ENCODE results near the gene TET1. TPM values are rescaled to one million over a fixed set of nuclear protein-coding genes. Genes with fewer than 3 reads are reported as not detected.
A peak's percentile ranks its signal among the peaks of the same experiment; 100 is the strongest.
"Not testable (repeated sequence)": the region's sequence is repeated elsewhere in the genome, so short reads cannot be mapped to it uniquely, and the experiment has no call there.

Gene TET1
- total RNA-seq, 1 experiment from 2014 or later = 27.5 TPM

DNA sequence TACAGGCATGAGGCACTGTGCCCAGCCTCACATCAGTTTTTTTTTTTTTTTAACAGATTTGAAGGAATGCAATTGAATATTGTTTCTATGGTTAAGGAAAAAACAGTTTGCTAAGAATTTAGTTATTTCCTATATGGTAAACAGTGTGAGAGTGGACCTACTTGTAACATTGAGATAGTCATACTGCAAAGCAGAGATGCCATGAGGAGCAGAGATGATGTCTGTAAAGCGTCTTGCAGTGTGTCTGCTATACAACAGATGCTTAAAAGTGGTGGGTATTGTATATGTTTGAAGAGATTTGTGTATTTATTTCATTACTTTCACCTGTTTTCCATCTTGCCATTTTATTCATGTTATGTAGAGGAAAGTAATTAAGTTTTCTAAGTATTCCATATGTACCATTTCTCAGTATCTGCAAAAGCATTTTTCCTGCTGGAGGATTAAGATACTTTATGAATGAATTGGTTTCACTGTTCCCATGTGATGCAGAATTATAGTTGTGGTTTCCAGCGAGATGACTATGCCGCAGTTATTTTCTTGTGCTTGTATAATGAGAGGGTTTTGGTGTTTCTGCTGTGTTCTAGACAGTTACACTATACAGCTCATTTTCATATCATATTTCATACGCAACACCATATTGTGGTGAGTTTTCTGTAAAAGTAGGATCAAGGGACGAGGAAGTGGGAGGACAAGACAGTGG, 26.6 kb downstream of the TET1 start:
- Histone ChIP-seq H3K4me3 (ENCODE audit: insufficient read depth, low read depth, low read length) (no peak overlapping the region), H3K36me3 (replicated peaks; ENCODE audit: control insufficient read depth, insufficient read depth, low read length) (peaks cover 4% of the 10 kb centered on the region), H3K27me3 (ENCODE audit: control insufficient read depth, insufficient read depth, low read length) (no peaks in the 10 kb centered on the region)
- DNase-seq = no peak

DNA sequence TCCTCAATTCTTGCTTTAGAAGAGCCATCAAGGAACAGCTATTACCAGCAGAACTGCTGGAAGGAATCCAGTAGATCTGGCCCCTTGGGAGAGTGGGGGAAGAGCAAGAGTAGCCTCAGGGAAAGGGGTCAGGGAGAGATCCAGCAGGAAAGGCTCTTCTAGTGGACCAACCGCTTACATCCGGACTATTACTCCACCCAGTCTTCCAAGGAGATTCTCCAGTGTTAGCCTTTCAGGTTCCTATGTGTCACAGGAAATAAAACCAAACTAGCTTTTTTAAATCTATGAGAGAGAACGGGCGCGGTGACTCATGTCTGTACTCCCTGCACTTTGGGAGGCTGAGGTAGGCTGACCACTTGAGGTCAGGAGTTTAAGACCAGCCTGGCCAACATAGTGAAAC, 34.3 kb downstream of the TET1 start:
- H3K27me3 ChIP-seq (ENCODE audit: control insufficient read depth, insufficient read depth, low read length) = no peaks in the 10 kb centered on the region
- no peak for DNase-seq

DNA sequence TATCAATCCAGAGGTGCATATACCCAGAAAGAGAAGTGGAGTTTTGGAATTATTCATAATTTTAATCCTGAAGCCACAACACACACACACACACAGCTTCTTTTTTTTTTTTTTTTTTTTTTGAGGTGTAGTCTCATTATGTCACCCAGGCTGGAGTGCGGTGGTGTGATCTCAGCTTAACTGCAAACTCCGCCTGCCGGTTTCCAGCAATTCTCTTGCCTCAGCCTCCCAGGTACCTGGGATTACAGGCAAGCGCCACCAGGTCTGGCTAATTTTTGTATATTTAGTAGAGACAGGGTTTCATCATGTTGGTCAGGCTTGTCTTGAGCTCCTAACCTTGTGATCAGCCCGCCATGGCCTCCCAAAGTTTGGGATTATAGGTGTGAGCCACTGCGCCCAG, 35.4 kb downstream of the TET1 start:
- Histone ChIP-seq H3K36me3 (replicated peaks; ENCODE audit: control insufficient read depth, insufficient read depth, low read length) (no peaks in the 10 kb centered on the region), H3K4me3 (ENCODE audit: insufficient read depth, low read depth, low read length) (no peak overlapping the region), H3K27me3 (ENCODE audit: control insufficient read depth, insufficient read depth, low read length) (no peaks in the 10 kb centered on the region)
- DNase-seq = no peak

More for the DNA sequence above, 34.3 kb downstream of the TET1 start:
- H3K36me3 ChIP-seq (replicated peaks; ENCODE audit: control insufficient read depth, insufficient read depth, low read length) = no peaks in the 10 kb centered on the region; the same call in 1 of the 2 replicates
- H3K4me3 ChIP-seq (ENCODE audit: insufficient read depth, low read depth, low read length) = no peak overlapping the region

DNA sequence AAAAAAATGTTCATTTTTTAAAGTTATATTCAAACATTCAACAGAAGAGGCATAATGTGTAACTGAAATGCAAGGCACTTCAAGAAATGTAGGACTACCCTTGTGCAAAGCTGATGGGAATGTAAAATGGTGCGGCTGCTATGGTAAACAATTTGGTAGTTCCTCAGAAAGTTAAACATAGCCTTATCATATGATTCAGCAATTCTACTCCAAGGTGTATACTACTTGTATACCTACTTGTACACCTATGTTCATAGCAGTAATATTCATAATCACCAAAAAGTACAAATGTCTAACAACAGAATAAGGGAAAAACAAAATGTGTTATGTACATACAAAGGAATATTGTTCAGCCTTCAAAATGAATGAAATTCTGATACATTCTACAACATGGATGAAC, 37.3 kb downstream of the TET1 start:
- no peaks in the 10 kb centered on the region for H3K27me3 ChIP-seq (ENCODE audit: control insufficient read depth, insufficient read depth, low read length)
- peaks cover 1% of the 10 kb centered on the region for H3K36me3 ChIP-seq (replicated peaks; ENCODE audit: control insufficient read depth, insufficient read depth, low read length)
- no peak for DNase-seq
- no peak overlapping the region for H3K4me3 ChIP-seq (ENCODE audit: insufficient read depth, low read depth, low read length)

DNA sequence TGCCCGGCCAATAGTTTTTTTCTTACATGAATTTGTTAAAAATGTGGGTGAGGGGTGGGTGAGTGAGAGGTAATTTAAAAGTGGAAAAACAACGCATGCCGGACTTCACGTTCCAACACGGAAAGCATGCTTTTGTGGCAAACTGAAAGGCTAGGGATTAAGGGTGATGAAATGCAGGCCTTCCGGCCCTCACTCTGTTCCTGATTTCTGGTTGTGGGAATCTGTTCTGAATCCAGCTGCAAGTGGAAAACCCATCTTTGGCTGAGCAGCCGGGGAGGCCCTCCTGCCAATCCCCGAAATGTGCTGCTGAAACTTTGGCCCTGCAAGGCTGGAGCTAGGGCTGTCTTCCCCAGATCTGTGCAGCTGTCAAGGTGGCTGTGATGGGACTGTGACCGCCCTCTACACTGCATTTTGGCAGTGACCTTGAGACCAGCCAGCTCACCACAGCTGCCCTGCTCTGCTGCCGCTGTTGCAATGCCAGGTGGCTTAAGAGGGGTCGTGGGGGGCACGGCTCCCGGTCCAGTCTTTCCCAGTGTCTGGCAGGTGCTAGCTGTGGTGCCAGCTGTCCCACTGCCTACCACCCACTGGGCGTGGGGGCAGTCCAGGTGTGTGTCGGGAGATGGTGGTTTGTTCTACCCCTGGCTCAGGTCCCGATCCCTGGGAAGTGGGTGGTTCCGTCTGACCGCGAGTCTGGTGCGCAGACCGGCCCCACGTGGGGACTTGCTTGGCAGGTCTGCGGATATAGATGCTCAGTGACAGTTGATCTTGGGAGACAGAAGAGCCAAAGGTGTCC, 39.0 kb downstream of the TET1 start:
- no peak overlapping the region for H3K4me3 ChIP-seq (ENCODE audit: insufficient read depth, low read depth, low read length)
- H3K36me3 ChIP-seq (replicated peaks; ENCODE audit: control insufficient read depth, insufficient read depth, low read length) = peaks cover 2% of the 10 kb centered on the region
- no peaks in the 10 kb centered on the region for H3K27me3 ChIP-seq (ENCODE audit: control insufficient read depth, insufficient read depth, low read length)
- DNase-seq = peak; percentile 55

DNA sequence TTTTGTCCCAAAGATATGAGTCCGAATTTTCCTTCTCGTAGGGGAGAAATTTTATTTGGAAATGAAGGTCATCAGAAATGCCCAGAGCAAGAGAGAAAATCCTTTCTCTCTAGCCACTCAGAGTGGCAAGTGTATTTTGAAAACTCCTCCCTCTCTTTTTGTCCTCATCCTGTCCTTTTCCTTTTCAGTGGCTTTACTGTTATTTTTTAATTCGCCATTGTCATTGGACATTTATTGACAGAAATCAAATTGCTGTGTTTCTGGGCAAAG, 39.6 kb downstream of the TET1 start:
- H3K4me3 ChIP-seq (ENCODE audit: insufficient read depth, low read depth, low read length) = peak overlapping the region; percentile 17; the same call in 1 of the 2 replicates
- H3K36me3 ChIP-seq (replicated peaks; ENCODE audit: control insufficient read depth, insufficient read depth, low read length) = peaks cover 3% of the 10 kb centered on the region
- DNase-seq = no peak
- H3K27me3 ChIP-seq (ENCODE audit: control insufficient read depth, insufficient read depth, low read length) = no peaks in the 10 kb centered on the region

DNA sequence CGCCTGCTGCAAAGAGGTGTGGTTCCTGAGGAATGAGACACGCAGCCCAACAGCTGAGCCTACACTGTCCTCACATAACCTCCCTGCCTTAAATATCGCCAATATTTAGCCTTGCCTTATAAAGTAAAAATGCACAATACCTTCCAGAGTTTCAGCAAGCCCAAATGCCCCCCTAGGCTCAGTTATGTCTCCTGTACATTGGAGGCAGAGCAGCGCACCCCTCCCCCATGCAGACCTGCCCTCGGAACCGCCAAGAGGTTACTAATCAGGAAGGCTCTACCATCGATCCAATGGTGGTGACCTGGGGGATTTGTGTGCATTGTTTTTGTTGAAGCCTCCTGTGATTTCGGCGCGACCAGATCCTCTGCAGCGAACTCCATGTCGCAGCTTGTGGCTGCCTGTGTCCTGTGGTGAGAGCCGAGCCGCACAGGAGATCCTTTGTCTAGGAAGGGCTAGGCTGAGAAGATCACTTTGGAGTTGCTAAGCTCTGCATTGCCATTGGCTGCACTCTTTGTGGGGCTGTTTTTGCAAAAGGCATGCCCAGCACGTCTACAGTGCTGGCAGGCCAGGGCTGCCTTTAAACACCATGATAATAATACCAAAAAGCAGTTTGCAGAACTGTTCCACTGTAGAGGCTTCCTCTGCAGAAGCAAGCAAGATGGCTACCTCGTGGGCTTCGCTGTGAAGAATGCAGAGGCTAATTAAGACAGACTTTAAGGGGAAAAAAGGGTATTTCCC, 40.1 kb downstream of the TET1 start:
- Histone ChIP-seq H3K27me3 (ENCODE audit: control insufficient read depth, insufficient read depth, low read length) (no peaks in the 10 kb centered on the region), H3K4me3 (ENCODE audit: insufficient read depth, low read depth, low read length) (peak overlapping the region; percentile 24), H3K36me3 (replicated peaks; ENCODE audit: control insufficient read depth, insufficient read depth, low read length) (peaks cover 3% of the 10 kb centered on the region)
- peak; percentile 82 for DNase-seq

DNA sequence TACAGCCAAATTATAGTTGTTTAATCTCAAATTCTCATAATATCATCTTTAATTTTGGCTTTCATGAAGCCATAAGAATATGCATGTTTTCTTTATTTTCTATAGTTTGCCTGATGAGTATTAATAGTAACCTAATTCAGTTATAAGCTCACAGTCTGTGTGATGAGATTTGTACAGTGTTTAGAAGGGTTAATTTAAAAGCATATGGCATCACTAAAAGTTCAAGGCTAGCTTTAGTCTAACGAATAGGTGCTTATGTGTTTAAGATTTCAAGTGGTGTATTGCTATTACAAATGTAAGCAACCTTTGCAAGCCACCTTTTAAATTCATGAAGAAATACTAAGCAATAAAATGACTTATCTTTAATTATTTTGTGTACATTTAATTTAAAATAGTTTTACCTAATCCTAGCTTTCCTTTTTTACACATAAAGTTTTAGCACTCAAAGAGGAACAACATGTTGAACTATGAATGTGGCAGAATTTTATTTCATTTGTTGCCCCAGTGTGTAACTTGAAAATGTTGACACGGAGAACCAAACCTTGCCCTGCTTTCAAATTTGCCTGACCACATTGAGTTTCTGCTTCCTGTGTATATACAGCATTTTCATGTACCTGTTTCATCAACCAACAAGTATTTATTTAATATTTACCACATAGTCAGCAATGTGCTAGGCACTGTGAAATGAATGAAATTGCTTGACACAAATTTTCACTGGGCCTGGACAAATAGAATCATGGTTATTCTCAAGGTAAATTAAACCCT, 41.5 kb downstream of the TET1 start:
- Histone ChIP-seq H3K36me3 (replicated peaks; ENCODE audit: control insufficient read depth, insufficient read depth, low read length) (peaks cover 3% of the 10 kb centered on the region), H3K4me3 (ENCODE audit: insufficient read depth, low read depth, low read length) (no peak overlapping the region), H3K27me3 (ENCODE audit: control insufficient read depth, insufficient read depth, low read length) (no peaks in the 10 kb centered on the region)
- no peak for DNase-seq

DNA sequence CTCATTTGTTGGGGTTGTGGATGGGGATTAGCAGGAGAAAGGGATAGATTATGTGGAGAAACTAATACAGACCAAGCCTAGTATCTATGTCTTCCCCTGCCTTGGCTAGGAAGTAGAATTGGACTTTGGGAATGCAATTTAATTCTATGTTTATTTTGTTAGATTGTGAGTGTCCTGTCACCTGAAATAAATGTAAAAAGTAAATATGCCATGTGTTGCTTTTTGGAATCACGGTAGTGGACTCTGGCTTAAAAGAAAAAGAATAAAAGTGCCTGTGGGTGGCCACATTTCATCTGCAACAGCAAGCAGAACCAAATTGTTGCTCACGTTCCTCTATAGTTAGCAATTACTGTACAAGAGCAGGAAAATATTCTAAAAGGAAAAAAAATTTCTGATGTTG, 42.3 kb downstream of the TET1 start:
- H3K27me3 ChIP-seq (ENCODE audit: control insufficient read depth, insufficient read depth, low read length) = no peaks in the 10 kb centered on the region
- no peak for DNase-seq
- peaks cover 3% of the 10 kb centered on the region for H3K36me3 ChIP-seq (replicated peaks; ENCODE audit: control insufficient read depth, insufficient read depth, low read length)
- no peak overlapping the region for H3K4me3 ChIP-seq (ENCODE audit: insufficient read depth, low read depth, low read length)

DNA sequence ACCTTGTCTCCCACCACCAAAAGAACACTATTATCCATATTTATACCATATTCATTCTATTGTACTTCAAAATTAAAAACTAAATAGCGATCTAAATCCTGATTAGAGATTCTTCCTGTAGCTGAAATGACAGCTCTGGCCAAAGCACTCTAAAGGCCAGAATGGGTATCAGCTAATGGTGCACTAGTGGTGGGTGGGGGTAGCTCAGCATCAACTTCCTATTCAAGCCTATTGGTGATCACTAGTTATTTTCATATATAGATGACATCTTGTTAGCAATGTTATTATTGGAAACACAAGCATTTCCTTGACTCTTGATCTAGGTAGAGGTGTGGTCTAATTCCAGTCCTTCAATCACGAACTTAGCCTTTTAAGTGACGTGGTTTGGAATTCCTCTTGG, 43.6 kb downstream of the TET1 start:
- DNase-seq = no peak
- peaks cover 3% of the 10 kb centered on the region for H3K36me3 ChIP-seq (replicated peaks; ENCODE audit: control insufficient read depth, insufficient read depth, low read length)
- H3K4me3 ChIP-seq (ENCODE audit: insufficient read depth, low read depth, low read length) = no peak overlapping the region
- no peaks in the 10 kb centered on the region for H3K27me3 ChIP-seq (ENCODE audit: control insufficient read depth, insufficient read depth, low read length)

DNA sequence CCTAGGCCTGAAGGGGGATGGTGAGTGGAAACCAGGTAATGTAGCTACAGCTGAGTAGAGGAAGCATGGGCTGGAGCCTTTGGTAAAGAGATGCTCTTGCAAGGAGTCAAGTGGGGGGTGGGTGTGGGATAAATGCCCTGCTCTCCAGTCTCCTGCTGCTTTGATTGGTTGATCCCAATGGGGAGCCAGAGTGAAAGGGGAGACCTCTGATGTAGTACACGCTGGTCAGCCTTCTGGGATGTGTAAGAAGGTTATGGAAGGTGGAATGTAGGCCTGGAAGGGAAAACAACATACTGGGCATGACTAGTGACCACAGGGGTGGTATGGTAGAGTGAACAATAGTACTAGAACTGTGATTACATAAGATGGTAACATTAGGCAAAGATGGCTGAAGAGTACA, 44.3 kb downstream of the TET1 start:
- H3K27me3 ChIP-seq (ENCODE audit: control insufficient read depth, insufficient read depth, low read length) = no peaks in the 10 kb centered on the region
- peak; percentile 11 for DNase-seq
- H3K4me3 ChIP-seq (ENCODE audit: insufficient read depth, low read depth, low read length) = no peak overlapping the region
- H3K36me3 ChIP-seq (replicated peaks; ENCODE audit: control insufficient read depth, insufficient read depth, low read length) = peaks cover 3% of the 10 kb centered on the region

DNA sequence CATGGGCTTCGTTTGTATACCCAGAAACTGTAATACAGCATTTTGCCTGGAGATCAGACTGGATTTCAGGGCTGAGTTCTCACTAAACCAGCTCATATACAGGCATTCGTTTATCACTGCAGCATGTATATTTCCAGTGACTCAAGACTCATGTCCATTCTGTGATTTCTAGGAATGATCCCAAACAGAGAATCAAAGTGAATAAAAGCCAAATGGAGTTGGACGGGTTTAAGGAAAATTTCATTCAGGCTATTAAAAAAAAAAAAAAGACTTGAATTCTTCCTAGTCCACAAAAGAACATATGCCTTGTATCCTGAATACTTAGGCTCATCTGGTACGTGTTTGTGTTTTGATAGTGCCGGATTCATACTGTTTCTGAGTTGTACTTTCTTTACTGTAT, 46.8 kb downstream of the TET1 start:
- no peak for DNase-seq
- Histone ChIP-seq H3K27me3 (ENCODE audit: control insufficient read depth, insufficient read depth, low read length) (no peaks in the 10 kb centered on the region), H3K36me3 (replicated peaks; ENCODE audit: control insufficient read depth, insufficient read depth, low read length) (peaks cover 3% of the 10 kb centered on the region), H3K4me3 (ENCODE audit: insufficient read depth, low read depth, low read length) (no peak overlapping the region)

DNA sequence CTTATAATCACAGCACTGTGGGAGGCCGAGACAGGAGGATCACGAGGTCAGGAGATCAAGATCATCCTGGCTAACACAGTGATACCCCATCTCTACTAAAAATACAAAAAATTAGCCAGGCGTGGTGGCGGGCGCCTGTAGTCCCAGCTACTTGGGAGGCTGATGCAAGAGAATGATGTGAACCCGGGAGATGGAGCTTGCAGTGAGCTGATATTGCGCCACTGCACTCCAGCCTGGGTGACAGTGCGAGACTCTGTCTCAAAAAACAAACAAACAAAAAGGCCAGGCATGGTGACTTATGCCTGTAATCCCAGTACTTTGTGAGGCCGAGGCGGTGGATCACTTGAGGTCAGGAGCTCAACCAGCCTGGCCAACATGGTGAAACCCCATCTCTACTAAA, 49.9 kb downstream of the TET1 start:
- not testable (repeated sequence) for DNase-seq; H3K4me3 ChIP-seq (ENCODE audit: insufficient read depth, low read depth, low read length); H3K36me3 ChIP-seq (replicated peaks; ENCODE audit: control insufficient read depth, insufficient read depth, low read length); H3K27me3 ChIP-seq (ENCODE audit: control insufficient read depth, insufficient read depth, low read length)

DNA sequence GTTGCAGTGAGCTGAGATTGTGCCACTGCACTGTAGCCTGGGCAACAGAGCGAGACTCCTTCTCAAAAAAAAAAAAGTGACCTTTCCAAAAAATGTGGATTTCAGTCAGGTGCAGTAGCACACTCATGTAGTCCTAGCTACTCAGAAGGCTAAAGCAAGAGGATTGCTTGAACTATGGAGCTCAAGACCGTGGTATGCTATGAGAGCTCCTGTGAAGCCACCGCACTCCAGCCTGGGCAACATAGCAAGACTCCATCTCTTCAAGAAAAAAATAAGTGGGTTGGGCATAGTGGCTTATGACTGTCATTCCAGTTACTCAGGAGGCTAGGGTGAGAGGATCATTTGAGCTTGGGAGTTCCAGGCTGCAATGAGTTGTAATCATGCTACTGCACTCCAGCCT, 51.1 kb downstream of the TET1 start:
- no peak overlapping the region for H3K4me3 ChIP-seq (ENCODE audit: insufficient read depth, low read depth, low read length)
- H3K27me3 ChIP-seq (ENCODE audit: control insufficient read depth, insufficient read depth, low read length) = no peaks in the 10 kb centered on the region
- no peak for DNase-seq
- no peaks in the 10 kb centered on the region; the same call in none of the 2 replicates for H3K36me3 ChIP-seq (replicated peaks; ENCODE audit: control insufficient read depth, insufficient read depth, low read length)
